ENCODE data around the gene MAN2B2. TPM values are rescaled to one million over a fixed set of nuclear protein-coding genes. Genes with fewer than 3 reads are reported as not detected.

Gene MAN2B2
- total and polyA plus RNA-seq, 2 of the 8 experiments (the other 6 are each of a cell fraction or from before 2014, with no cell fraction given) = 3.3 to 4.0 TPM

DNA sequence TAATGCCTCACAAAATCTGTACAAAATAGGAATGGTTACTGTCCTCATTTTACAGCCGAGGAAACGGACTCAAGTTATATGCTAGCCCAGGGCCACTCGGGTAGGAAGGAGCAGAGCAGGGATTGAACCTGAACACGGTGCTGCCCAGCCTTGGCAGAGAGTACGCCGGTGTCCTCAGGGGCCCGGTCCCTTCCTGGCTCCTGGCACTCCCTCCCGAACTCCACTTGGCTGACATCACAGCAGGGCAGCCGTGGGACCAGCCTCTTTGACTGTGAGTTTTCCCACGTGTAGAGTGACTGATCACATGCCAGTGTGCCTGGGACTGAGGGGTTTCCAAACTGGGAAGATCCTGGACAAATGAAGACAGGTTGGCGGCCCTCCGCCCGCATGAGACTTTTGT lies 23.7 kb downstream of the MAN2B2 start (continued):
- TF ChIP-seq POU5F1 (IDR thresholded peaks at IDR 0.05; ENCODE audit: low read depth, low read length) = no peak
- no peak for TF ChIP-seq SP1 (IDR thresholded peaks at IDR 0.05; ENCODE audit: low read depth, low read length)
- no peak for TF ChIP-seq CREB1 (IDR thresholded peaks at IDR 0.05)
- no peak for TF ChIP-seq NRF1 (IDR thresholded peaks at IDR 0.05; ENCODE audit: low read depth, low read length)
- TF ChIP-seq, protein P1, sequence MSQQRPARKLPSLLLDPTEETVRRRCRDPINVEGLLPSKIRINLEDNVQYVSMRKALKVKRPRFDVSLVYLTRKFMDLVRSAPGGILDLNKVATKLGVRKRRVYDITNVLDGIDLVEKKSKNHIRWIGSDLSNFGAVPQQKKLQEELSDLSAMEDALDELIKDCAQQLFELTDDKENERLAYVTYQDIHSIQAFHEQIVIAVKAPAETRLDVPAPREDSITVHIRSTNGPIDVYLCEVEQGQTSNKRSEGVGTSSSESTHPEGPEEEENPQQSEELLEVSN (IDR thresholded peaks at IDR 0.05) = no peak

Data from H1 (cell line).